ENCODE measurements around the gene GPHN.
"Not testable (repeated sequence)": the region's sequence is repeated elsewhere in the genome, so short reads cannot be mapped to it uniquely, and the experiment has no call there.

Gene GPHN

GRCh38 chr14:66502836-66503235 is 5.1 kb upstream of the GPHN start:
- not testable (repeated sequence) for DNase-seq (ENCODE audit: low read depth in 2 of 2)

- DNase-seq (ENCODE audit: low read depth in 2 of 2): no peak
Measured at GRCh38 chr14:66503532-66503931, 4.4 kb upstream of the GPHN start.

GRCh38 chr14:66507181-66507721 is 696 bp upstream of the GPHN start:
- peak in 1 of 2 donors; percentile 19 for DNase-seq (ENCODE audit: low read depth in 2 of 2)

- no peak for DNase-seq (ENCODE audit: low read depth in 2 of 2)
Measured at GRCh38 chr14:66508547-66508845, 549 bp downstream of the GPHN start.

GRCh38 chr14:66508846-66509621 is 1.1 kb downstream of the GPHN start:
- peak; percentile 33 to 36 for DNase-seq (ENCODE audit: low read depth in 2 of 2)

- no peak for DNase-seq (ENCODE audit: low read depth in 2 of 2)
Measured at GRCh38 chr14:66509874-66510273, 1.9 kb downstream of the GPHN start.

GRCh38 chr14:66511849-66512248 is 3.9 kb downstream of the GPHN start:
- DNase-seq (ENCODE audit: low read depth in 2 of 2): no peak

GRCh38 chr14:66514213-66514612 is 6.3 kb downstream of the GPHN start:
- no peak for DNase-seq (ENCODE audit: low read depth in 2 of 2)

GRCh38 chr14:66530526-66530925 is 22.6 kb downstream of the GPHN start:
- no peak for DNase-seq (ENCODE audit: low read depth in 2 of 2)

GRCh38 chr14:66539034-66539433 is 31.1 kb downstream of the GPHN start:
- no peak for DNase-seq (ENCODE audit: low read depth in 2 of 2)

GRCh38 chr14:66540038-66540437 is 32.1 kb downstream of the GPHN start:
- DNase-seq (ENCODE audit: low read depth in 2 of 2): no peak

- no peak for DNase-seq (ENCODE audit: low read depth in 2 of 2)
Measured at GRCh38 chr14:66541627-66542026, 33.7 kb downstream of the GPHN start.

GRCh38 chr14:66543996-66544395 is 36.0 kb downstream of the GPHN start:
- no peak for DNase-seq (ENCODE audit: low read depth in 2 of 2)

- not testable (repeated sequence) for DNase-seq (ENCODE audit: low read depth in 2 of 2)
Measured at GRCh38 chr14:66545191-66545590, 37.2 kb downstream of the GPHN start.

- DNase-seq (ENCODE audit: low read depth in 2 of 2): not testable (repeated sequence)
Measured at GRCh38 chr14:66545751-66546150, 37.8 kb downstream of the GPHN start.

GRCh38 chr14:66563731-66564130 is 55.8 kb downstream of the GPHN start:
- no peak for DNase-seq (ENCODE audit: low read depth in 2 of 2)

GRCh38 chr14:66568220-66568619 is 60.3 kb downstream of the GPHN start:
- DNase-seq (ENCODE audit: low read depth in 2 of 2): no peak

- no peak for DNase-seq (ENCODE audit: low read depth in 2 of 2)
Measured at GRCh38 chr14:66572826-66573225, 64.9 kb downstream of the GPHN start.

- DNase-seq (ENCODE audit: low read depth in 2 of 2): no peak
Measured at GRCh38 chr14:66575014-66575413, 67.1 kb downstream of the GPHN start.

GRCh38 chr14:66575939-66576338 is 68.0 kb downstream of the GPHN start:
- DNase-seq (ENCODE audit: low read depth in 2 of 2): no peak

GRCh38 chr14:66587753-66588152 is 79.8 kb downstream of the GPHN start:
- DNase-seq (ENCODE audit: low read depth in 2 of 2): not testable (repeated sequence)

- DNase-seq (ENCODE audit: low read depth in 2 of 2): no peak
Measured at GRCh38 chr14:66595394-66595793, 87.4 kb downstream of the GPHN start.

- no peak for DNase-seq (ENCODE audit: low read depth in 2 of 2)
Measured at GRCh38 chr14:66596241-66596985, 88.5 kb downstream of the GPHN start.
